ENCODE results near the gene DIP2C. TPM values are rescaled to one million over a fixed set of nuclear protein-coding genes. Genes with fewer than 3 reads are reported as not detected.

Gene DIP2C
- total and polyA plus RNA-seq, 2 donors = 21.0 to 24.3 TPM

DNA sequence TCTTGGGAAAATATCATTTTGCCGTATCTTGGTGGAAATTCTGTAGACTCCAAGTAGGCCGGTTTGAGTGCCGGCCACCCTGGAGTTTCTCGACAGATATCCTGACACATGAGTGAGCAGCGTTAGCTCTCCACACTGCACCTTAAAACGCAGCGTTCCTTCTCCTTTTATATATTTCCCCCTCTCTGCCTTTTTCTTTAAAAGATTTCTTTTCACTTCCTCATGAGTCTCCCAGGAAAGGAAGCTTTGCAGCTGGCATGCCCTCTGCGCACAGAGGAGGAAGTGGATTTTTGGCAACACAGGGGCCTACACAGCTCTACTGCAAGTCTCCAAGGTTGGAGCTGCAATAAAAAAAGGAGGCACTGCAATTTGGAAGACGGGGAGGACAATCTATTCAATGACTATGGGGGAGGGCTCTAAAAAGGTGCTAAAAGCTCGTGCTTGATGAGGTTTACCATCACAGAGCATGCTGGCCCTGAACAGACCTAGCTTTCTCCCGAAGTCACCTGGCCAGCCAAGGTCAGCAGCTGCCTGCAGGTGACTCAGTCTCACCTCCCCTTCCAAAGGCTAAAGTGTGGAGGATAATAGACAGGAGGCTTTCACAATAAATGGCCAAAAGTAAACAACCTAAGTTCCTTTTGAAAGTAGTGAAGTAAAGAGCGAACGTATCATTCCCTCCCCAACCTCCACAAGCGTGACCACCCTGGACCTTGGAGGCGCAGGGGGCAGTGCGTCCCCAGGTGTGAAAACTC, 301.4 kb downstream of the DIP2C start:
- Histone ChIP-seq H3K4me3 (ENCODE audit: low read depth, low read length) (no peak overlapping the region), H3K27ac (ENCODE audit: low read depth) (no peak overlapping the region), H3K36me3 (ENCODE audit: insufficient read depth) (no peaks in the 10 kb centered on the region), H3K4me1 (ENCODE audit: insufficient read depth) (no peaks in the 10 kb centered on the region)
- no peak for DNase-seq (ENCODE audit: extremely low spot score)
- 74% methylated on average over 16 of the region's 16 CpGs for WGBS

DNA sequence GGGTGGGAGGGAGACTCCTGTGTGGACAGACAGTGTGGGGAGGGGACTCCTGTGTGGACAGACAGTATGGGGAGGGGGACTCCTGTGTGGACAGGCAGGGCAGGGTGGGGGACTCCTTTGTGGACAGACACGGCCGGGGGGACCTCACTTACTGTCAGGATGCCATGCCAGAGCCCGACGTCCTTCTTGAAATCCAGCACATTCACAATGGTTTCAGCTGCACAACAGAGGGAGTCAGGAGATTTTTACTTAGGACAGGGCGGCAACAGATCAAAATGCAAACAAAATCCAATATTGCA, 301.9 kb downstream of the DIP2C start:
- DNase-seq (ENCODE audit: extremely low spot score) = no peak
- Histone ChIP-seq H3K27ac (ENCODE audit: low read depth) (no peak overlapping the region), H3K4me1 (ENCODE audit: insufficient read depth) (no peaks in the 10 kb centered on the region), H3K4me3 (ENCODE audit: low read depth, low read length) (no peak overlapping the region), H3K36me3 (ENCODE audit: insufficient read depth) (no peaks in the 10 kb centered on the region)
- 81% methylated on average over 5 of the region's 5 CpGs for WGBS

DNA sequence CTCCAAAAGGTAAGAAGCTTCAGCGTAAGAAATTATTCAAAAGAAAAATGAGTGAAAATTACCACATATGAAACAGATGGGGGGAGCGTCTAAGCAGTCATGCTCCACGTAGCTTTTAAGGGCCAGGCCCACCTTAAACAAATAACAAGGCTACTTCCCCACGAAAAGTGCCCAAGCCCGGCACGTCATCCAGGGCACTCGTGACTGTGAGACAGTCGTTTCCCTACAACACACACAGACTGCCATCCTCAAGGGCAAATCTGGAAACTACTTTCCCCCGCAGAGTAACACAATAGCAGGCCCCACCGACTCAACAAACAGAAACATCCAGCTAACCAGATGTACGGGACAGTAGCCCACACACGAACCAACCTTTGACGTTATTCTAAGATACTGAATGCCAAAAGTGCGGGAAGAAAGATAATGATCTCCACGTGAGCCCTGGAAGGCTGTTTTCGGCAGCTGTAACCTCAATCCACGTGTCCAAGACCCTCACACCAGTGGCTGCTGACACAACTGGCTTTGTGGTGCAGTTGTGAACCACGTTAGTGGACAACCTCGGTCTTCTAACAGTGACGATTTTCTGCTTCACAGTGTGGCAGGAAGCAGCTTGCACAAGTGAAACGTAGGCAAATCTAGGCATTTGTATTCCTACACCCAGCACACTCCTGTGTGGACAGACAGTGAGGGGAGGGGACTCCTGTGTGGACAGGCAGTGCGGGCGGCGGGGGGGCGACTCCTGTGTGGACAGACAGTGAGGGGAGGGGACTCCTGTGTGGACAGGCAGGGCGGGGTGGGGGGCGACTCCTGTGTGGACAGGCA, 302.5 kb downstream of the DIP2C start:
- Histone ChIP-seq H3K4me3 (ENCODE audit: low read depth, low read length) (no peak overlapping the region), H3K27ac (ENCODE audit: low read depth) (no peak overlapping the region), H3K4me1 (ENCODE audit: insufficient read depth) (no peaks in the 10 kb centered on the region), H3K36me3 (ENCODE audit: insufficient read depth) (no peaks in the 10 kb centered on the region)
- 81% methylated on average over 27 of the region's 27 CpGs for WGBS
- no peak for DNase-seq (ENCODE audit: extremely low spot score)

DNA sequence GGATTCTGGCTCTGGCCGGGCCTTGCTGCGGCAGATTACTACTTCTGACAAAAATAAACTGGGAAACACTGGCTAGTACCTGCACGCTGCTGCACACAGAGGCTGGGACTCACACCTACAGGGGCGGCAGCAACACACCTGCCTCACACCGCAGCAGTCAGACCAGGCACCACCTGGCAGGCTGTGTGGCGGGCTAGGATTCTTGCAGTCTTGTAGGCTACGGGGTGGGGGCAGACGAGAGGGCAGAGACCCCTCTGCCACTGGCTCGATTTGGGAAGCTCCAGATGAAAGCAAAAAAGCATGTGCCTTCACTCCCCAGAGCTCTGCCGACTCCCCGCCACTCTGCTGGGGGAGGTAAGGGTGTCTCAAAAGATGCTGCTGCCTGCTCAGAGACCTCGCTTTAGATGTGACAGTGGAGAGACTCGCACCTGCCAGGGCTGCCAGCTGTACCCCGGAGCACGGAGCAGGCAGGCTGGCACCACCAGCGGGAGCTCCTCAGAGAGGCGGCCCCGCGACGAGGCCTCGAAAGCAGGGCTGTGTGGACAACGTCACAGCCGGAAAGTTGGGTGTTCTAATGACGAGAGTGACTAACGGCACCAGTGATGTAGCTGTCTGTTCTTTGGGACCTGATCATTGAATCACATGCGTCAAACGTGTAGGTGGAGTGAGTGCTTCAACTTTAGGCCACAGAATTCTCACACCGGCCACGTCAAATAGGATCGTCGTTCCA, 303.7 kb downstream of the DIP2C start:
- Histone ChIP-seq H3K36me3 (ENCODE audit: insufficient read depth) (peaks cover 3% of the 10 kb centered on the region), H3K27ac (ENCODE audit: low read depth) (no peak overlapping the region), H3K4me1 (ENCODE audit: insufficient read depth) (no peaks in the 10 kb centered on the region), H3K4me3 (ENCODE audit: low read depth, low read length) (no peak overlapping the region)
- DNase-seq (ENCODE audit: extremely low spot score) = no peak
- WGBS = 86% methylated on average over 31 of the region's 31 CpGs

DNA sequence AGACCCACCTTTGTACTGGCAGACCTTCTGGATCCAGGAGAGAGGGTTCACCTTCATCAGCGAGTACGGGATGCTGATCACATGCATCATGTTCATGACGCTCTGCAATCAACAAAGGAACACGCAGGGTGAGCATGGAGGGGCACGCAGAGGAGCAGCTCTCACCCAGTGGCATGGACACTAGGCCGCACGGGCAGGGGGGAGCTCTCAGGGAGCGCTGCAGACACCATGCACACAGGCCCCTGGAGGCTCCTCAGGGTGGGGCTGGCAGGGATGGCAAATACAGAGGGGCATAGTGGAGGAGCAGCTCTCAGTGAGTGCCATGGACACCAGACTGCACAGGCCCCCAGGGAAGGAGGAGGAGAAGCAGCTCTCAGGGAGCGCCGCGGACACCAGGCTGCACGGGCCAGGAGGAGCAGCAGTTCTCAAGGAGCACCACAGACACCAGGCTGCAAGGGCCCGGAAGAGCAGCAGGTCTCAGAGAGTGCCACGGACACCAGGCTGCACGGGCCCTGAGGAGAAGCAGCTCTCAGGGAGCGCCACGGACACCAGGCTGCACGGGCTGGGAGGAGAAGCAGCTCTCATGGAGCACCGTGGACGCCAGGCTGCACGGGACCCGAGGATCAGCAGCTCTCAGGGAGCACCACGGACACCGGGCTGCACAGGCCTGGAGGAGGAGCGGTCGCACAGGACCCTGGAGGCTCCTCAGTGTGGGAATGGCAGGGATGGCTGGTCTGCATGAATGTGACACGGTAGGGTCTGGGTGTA, 304.7 kb downstream of the DIP2C start:
- Histone ChIP-seq H3K4me1 (ENCODE audit: insufficient read depth) (no peaks in the 10 kb centered on the region), H3K36me3 (ENCODE audit: insufficient read depth) (peaks cover 3% of the 10 kb centered on the region), H3K4me3 (ENCODE audit: low read depth, low read length) (no peak overlapping the region), H3K27ac (ENCODE audit: low read depth) (no peak overlapping the region)
- DNase-seq (ENCODE audit: extremely low spot score) = no peak
- 91% methylated on average over 27 of the region's 27 CpGs for WGBS

DNA sequence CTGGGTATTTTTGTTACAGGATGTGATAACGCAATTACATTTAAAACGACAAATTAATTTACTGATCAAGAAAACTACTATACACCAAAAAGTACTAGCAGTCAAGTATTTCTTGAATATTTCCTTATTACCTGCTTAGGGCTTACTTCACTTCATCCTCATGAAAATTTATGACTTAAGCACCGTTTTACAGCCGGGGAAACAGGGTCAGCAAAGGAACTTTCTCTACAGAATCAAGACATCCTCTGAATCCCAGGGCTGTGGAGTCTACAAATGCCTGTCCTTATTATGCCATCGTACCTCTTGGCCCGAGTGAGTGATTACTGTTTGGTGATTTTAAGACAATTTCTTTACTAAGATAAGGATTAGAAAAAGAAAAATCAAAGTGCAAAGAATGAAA, 305.9 kb downstream of the DIP2C start:
- peaks cover 5% of the 10 kb centered on the region for H3K36me3 ChIP-seq (ENCODE audit: insufficient read depth)
- WGBS = 74% methylated on average over 6 of the region's 6 CpGs
- no peak overlapping the region for H3K27ac ChIP-seq (ENCODE audit: low read depth)
- no peaks in the 10 kb centered on the region for H3K4me1 ChIP-seq (ENCODE audit: insufficient read depth)
- no peak for DNase-seq (ENCODE audit: extremely low spot score)
- no peak overlapping the region for H3K4me3 ChIP-seq (ENCODE audit: low read depth, low read length)

DNA sequence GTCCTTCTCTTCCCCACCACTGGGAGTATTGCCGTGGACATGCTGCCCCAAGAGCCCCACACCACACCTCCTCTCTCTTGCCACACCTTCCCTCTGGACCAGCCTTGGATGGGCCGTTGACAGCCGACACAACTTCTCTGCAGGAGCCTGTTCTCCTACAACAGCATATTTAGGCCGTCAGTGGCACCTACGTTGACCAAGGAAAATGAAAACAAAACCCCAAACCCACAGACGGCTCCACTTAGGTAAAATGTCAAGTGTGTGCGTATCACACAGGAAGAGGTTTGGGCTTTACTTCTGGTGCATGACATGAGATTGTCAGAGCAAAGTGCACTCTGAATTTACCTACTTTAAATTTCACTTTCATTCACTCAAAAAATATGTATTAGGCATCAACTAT, 307.7 kb downstream of the DIP2C start:
- Histone ChIP-seq H3K4me1 (ENCODE audit: insufficient read depth) (no peaks in the 10 kb centered on the region), H3K27ac (ENCODE audit: low read depth) (no peak overlapping the region), H3K4me3 (ENCODE audit: low read depth, low read length) (no peak overlapping the region), H3K36me3 (ENCODE audit: insufficient read depth) (peaks cover 5% of the 10 kb centered on the region)
- DNase-seq (ENCODE audit: extremely low spot score) = no peak
- 89% methylated on average over 7 of the region's 7 CpGs for WGBS

DNA sequence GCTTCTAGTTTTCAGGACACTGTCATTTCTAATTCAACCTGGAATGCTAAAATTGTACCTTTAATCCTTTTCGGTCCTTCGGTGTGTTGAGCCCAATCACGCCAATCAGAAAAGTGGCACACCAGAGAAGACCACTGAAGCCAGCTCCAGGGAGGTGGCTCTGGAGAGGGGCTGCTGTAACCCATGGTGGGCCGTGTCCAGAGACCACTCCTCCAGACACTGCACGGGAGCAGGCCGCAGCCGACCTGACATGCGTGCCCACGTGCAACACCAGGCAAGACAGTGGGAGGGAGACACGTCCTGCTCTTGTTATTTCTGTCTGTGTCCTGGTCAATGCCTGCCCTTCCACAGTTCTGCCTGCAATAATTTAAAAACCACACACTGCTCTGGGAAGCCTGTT, 308.1 kb downstream of the DIP2C start:
- Histone ChIP-seq H3K27ac (ENCODE audit: low read depth) (no peak overlapping the region), H3K36me3 (ENCODE audit: insufficient read depth) (peaks cover 5% of the 10 kb centered on the region), H3K4me3 (ENCODE audit: low read depth, low read length) (no peak overlapping the region), H3K4me1 (ENCODE audit: insufficient read depth) (no peaks in the 10 kb centered on the region)
- no peak for DNase-seq (ENCODE audit: extremely low spot score)
- WGBS = 95% methylated on average over 10 of the region's 10 CpGs

DNA sequence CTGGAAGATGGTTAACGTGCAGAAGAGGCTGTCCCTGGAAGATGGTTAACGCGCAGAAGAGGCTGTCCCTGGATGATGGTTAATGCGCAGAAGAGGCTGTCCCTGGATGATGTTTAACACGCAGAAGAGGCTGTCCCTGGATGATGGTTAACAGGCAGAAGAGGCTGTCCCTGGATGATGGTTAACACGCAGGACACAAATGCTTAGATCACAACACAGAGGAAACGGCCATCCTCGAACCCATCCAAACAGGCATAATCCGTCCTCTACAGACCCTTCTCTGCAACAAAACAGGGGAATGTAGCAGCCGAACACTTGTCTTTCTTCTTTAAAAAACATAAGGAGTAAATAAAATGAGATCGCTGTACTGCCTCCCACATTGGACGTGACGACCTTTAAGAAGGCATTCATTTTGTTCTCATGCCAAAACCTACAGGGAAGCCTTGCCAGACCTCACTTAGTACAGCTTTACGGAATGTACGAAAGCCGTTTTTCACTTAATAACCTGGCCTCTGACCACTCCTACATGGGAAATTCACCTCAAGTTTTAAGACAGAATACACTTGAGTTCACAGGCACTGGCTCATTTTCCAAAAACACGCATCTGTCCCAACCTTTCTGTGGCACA, 309.0 kb downstream of the DIP2C start:
- no peak for DNase-seq (ENCODE audit: extremely low spot score)
- peaks cover 5% of the 10 kb centered on the region for H3K36me3 ChIP-seq (ENCODE audit: insufficient read depth)
- H3K4me1 ChIP-seq (ENCODE audit: insufficient read depth) = no peaks in the 10 kb centered on the region
- H3K27ac ChIP-seq (ENCODE audit: low read depth) = no peak overlapping the region
- 74% methylated on average over 17 of the region's 17 CpGs for WGBS
- no peak overlapping the region for H3K4me3 ChIP-seq (ENCODE audit: low read depth, low read length)

DNA sequence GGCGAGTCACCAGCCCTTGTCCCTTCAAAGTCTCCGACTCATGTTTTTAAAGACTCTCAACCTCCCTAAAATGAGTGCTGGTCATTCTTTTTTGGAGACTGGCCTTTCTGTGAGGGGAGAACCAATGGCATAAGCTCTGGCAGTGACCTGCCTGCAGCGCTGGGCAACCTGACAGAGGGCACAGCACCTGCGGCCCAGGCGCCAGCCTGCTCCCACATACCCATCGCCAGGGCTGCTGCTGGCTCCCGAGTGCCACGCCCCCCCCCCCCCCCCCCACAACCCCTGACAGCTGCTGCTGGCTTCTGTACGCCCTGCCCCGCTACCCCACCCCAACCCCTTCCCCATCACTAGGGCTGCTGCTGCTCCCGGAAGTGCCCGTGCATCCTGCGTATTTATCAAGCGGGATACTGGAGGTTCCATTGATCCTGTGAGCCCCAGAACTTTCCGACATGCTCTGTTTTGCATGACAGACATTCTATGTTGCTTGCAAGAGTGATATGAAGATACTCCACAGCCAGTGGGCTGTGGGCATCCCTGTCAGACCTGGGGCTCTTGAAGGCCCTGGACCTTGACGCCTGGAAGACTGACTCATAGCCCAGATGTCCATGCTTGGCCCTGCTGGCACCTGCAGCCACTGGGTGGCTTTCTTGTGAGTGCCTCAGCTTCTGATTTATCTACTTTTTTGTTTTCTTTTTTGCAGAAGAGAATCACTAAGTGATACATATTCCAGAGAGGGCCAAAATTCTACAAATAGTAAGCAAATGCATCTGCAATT, 310.4 kb downstream of the DIP2C start:
- H3K36me3 ChIP-seq (ENCODE audit: insufficient read depth) = peaks cover 5% of the 10 kb centered on the region
- H3K4me1 ChIP-seq (ENCODE audit: insufficient read depth) = no peaks in the 10 kb centered on the region
- WGBS = 97% methylated on average over 16 of the region's 16 CpGs
- no peak for DNase-seq (ENCODE audit: extremely low spot score)
- H3K27ac ChIP-seq (ENCODE audit: low read depth) = no peak overlapping the region
- no peak overlapping the region for H3K4me3 ChIP-seq (ENCODE audit: low read depth, low read length)

DNA sequence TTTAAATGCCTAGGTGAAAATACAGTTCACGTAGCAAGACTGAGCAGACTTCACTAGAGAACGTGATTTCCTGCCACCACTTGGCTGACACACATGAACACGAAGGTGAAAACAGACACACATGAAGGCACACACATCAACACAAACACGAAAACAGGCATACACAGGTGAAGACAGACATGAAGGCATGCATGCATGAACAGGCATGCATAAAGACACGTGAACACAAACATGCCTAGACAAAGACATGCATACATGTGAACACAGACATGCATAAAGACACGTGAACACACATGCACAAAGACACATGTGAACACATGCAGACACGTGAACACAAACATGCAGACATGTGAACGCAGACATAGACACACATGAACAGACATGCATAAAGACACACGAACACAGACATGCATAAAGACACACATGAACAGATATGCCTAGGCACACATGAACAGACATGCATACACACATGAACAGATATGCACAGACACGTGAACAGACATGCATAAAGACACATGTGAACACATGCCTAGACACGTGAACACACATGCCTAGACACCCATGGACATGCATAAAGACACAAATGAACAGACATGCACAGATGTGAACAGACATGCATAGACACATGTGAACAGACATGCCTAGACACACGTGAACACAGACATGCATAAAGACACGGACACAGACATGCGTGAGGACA, 311.1 kb downstream of the DIP2C start:
- DNase-seq (ENCODE audit: extremely low spot score) = no peak
- Histone ChIP-seq H3K27ac (ENCODE audit: low read depth) (no peak overlapping the region), H3K4me3 (ENCODE audit: low read depth, low read length) (no peak overlapping the region), H3K4me1 (ENCODE audit: insufficient read depth) (no peaks in the 10 kb centered on the region), H3K36me3 (ENCODE audit: insufficient read depth) (peaks cover 5% of the 10 kb centered on the region)
- 95% methylated on average over 14 of the region's 14 CpGs for WGBS

DNA sequence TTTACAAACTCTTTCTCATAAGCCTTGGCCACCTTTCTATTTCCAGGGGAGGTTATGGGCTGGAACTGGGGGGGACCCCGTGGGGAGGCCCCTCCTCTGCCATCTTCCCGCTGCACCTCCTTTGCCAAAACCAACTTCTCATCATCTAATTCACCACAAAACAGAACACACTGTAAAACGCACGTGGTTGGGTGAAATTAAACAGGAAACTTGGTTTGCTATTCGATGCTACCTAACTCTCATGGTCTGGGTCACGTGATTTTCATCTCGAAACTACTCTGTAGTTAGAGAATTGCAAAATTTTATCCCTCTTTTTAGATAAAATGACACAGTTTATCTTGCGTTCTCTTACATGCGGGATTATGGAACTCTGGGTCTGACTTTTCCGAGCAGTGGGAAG, 312.2 kb downstream of the DIP2C start:
- Histone ChIP-seq H3K4me3 (ENCODE audit: low read depth, low read length) (no peak overlapping the region), H3K4me1 (ENCODE audit: insufficient read depth) (no peaks in the 10 kb centered on the region), H3K27ac (ENCODE audit: low read depth) (no peak overlapping the region), H3K36me3 (ENCODE audit: insufficient read depth) (peaks cover 5% of the 10 kb centered on the region)
- DNase-seq (ENCODE audit: extremely low spot score) = no peak
- WGBS = 80% methylated on average over 10 of the region's 10 CpGs

All from urinary bladder (tissue), 4 donors.